Left cardiac atrium (tissue), 4 donors: ENCODE measurements around the gene CAMK2D. TPM values are rescaled to one million over a fixed set of nuclear protein-coding genes. Genes with fewer than 3 reads are reported as not detected.
"Not testable (repeated sequence)": the region's sequence is repeated elsewhere in the genome, so short reads cannot be mapped to it uniquely, and the experiment has no call there.

ENCODE experiments used
- ATAC-seq, 2 donors: fragments of 200-7000 bp; cut with Tn5 transposase; one replicate each; pipeline ENCODE4 v1.9.1; 2020; ENCODE audit warnings: mild to moderate bottlenecking in 2 of 2, moderate library complexity in 2 of 2
- DNase-seq: peaks from one replicate; pipeline ENCODE4 v3.0.0-alpha.2; 2020
- intact Hi-C, 2 donors: fragments of 100-400 bp; cut with DNase I; formaldehyde crosslinking; loops; one replicate each; pipeline versions ENCODE4 v1.14.1 to v1.15.1; 2022 to 2023
- total RNA-seq, 2 donors: library from RNA; stranded (reverse); fragmentation: NEBNext Ultra II Directional; extraction: Animal tissue kit (Norgen Biotek cat#: 25700); gene quantifications; one replicate each; pipeline ENCODE4 v1.2.1, GENCODE V29; 2021
- donor health status: DM: no; HTN: yes; CAD: no.
- donor health status: DM: no; HTN: yes; CAD: no; lungs with severe emphysema.
- donor health status: DM: yes; HTN: yes; CAD: no.
- donor health status: Dilated cardiomyopathy.

Gene CAMK2D
- total RNA-seq, 2 donors from 2014 or later = 133 to 136 TPM

- ATAC-seq (no peak), DNase-seq (no peak)
- intact Hi-C loops = loop anchor here (5.0 to 10.0 kb wide), 3 partner anchors 224 to 374 kb away; no protein-coding TSS in a partner anchor
Observed at GRCh38 chr4:113768952-113769351, 7.4 kb upstream of the CAMK2D start.

- no peak for ATAC-seq
- intact Hi-C loops = loop anchor here (5.0 to 10.0 kb wide), 3 partner anchors 222 to 372 kb away; no protein-coding TSS in a partner anchor
- no peak for DNase-seq
Observed at GRCh38 chr4:113766882-113767281, 5.3 kb upstream of the CAMK2D start.

- DNase-seq (no peak), ATAC-seq (no peak)
- intact Hi-C loops = loop anchor here (5.0 to 10.0 kb wide), 4 partner anchors 220 to 370 kb away; no protein-coding TSS in a partner anchor
Observed at GRCh38 chr4:113764720-113765264, 3.3 kb upstream of the CAMK2D start.

- not testable (repeated sequence) for DNase-seq
- intact Hi-C loops = loop anchor here (5.0 to 10.0 kb wide), 3 partner anchors 219 to 369 kb away; no protein-coding TSS in a partner anchor
Observed at GRCh38 chr4:113763923-113764322, 2.4 kb upstream of the CAMK2D start.

GRCh38 chr4:113763029-113763285 lies 1.4 kb upstream of the CAMK2D start:
- ATAC-seq (no peak), DNase-seq (no peak)
- intact Hi-C loops = loop anchor here (5.0 to 10.0 kb wide), 3 partner anchors 218 to 368 kb away; no protein-coding TSS in a partner anchor

More at GRCh38 chr4:113763923-113764322, 2.4 kb upstream of the CAMK2D start:
- not testable (repeated sequence) for ATAC-seq

GRCh38 chr4:113762186-113763028 lies 869 bp upstream of the CAMK2D start:
- intact Hi-C loops = loop anchor here (5.0 to 10.0 kb wide), 3 partner anchors 218 to 368 kb away; no protein-coding TSS in a partner anchor
- ATAC-seq = peak; percentile 86 to 87
- DNase-seq = peak; percentile 99

GRCh38 chr4:113760795-113761619 lies 531 bp downstream of the CAMK2D start:
- ATAC-seq = peak; percentile 68 to 79
- peak; percentile 86 for DNase-seq
- intact Hi-C loops = loop anchor here (2.0 to 10.0 kb wide), 4 partner anchors 214 to 366 kb away; no protein-coding TSS in a partner anchor

GRCh38 chr4:113760094-113760794 lies 1.3 kb downstream of the CAMK2D start:
- intact Hi-C loops = loop anchor here (2.0 to 10.0 kb wide), 4 partner anchors 213 to 365 kb away; no protein-coding TSS in a partner anchor
- peak in 1 of 2 donors; percentile 0 for ATAC-seq
- DNase-seq = peak; percentile 41

- intact Hi-C loops = loop anchor here (2.0 to 10.0 kb wide), 4 partner anchors 213 to 365 kb away; no protein-coding TSS in a partner anchor
- ATAC-seq (no peak), DNase-seq (no peak)
Observed at GRCh38 chr4:113759696-113760093, 1.8 kb downstream of the CAMK2D start.

GRCh38 chr4:113758372-113758771 lies 3.2 kb downstream of the CAMK2D start:
- intact Hi-C loops = no loop called here

GRCh38 chr4:113757486-113757885 lies 4.1 kb downstream of the CAMK2D start:
- intact Hi-C loops = no loop called here
- DNase-seq (no peak), ATAC-seq (no peak)

More at GRCh38 chr4:113758372-113758771, 3.2 kb downstream of the CAMK2D start:
- DNase-seq (no peak), ATAC-seq (no peak)

GRCh38 chr4:113756005-113756410 lies 5.5 kb downstream of the CAMK2D start:
- no peak for DNase-seq
- no peak for ATAC-seq
- intact Hi-C loops = no loop called here

- intact Hi-C loops = no loop called here
- no peak for ATAC-seq
- no peak for DNase-seq
Observed at GRCh38 chr4:113750734-113751133, 10.8 kb downstream of the CAMK2D start.

- ATAC-seq (no peak), DNase-seq (no peak)
- intact Hi-C loops = no loop called here
Observed at GRCh38 chr4:113750296-113750695, 11.2 kb downstream of the CAMK2D start.

GRCh38 chr4:113749178-113749577 lies 12.4 kb downstream of the CAMK2D start:
- intact Hi-C loops = no loop called here
- DNase-seq (no peak), ATAC-seq (no peak)

- intact Hi-C loops = no loop called here
- ATAC-seq = no peak
Observed at GRCh38 chr4:113747949-113748348, 13.6 kb downstream of the CAMK2D start.

GRCh38 chr4:113745711-113746110 lies 15.8 kb downstream of the CAMK2D start:
- ATAC-seq (no peak), DNase-seq (no peak)
- intact Hi-C loops = no loop called here

More at GRCh38 chr4:113747949-113748348, 13.6 kb downstream of the CAMK2D start:
- no peak for DNase-seq

- DNase-seq (no peak), ATAC-seq (no peak)
- intact Hi-C loops = no loop called here
Observed at GRCh38 chr4:113744667-113745240, 16.8 kb downstream of the CAMK2D start.
